Skeletal muscle cell (primary cell): ENCODE data around the gene HDAC11.
"Not testable (repeated sequence)": the region's sequence is repeated elsewhere in the genome, so short reads cannot be mapped to it uniquely, and the experiment has no call there.

Source experiments
- DNase-seq: peaks from one replicate; pipeline ENCODE4 v3.0.0-alpha.2; 2010; ENCODE audit warnings: low read depth
- H3K4me3 ChIP-seq: 2 replicates; pipeline ENCODE4 v1.5.1; 2011; ENCODE audit warnings: low read depth, mild to moderate bottlenecking, control low read depth, low read length, moderate library complexity

The HDAC11 gene

GRCh38 chr3:13479582-13480339, at the start of gene HDAC11:
HDAC11 (plus strand) TSS chr3:13480306; CDS start chr3:13480348, 42 bp downstream.
- peak within 1 kb of the TSS; percentile 65 for H3K4me3 ChIP-seq
- peak; percentile 89 for DNase-seq

- not testable (repeated sequence) for DNase-seq
These were observed 49.7 kb upstream of the HDAC11 start for GRCh38 chr3:13430411-13430875.

GRCh38 chr3:13432093-13432492, 48.0 kb upstream of the HDAC11 start:
- DNase-seq = no peak
- no peak overlapping the region for H3K4me3 ChIP-seq

More at GRCh38 chr3:13430411-13430875, 49.7 kb upstream of the HDAC11 start:
- not testable (repeated sequence) for H3K4me3 ChIP-seq

GRCh38 chr3:13433912-13434311, 46.2 kb upstream of the HDAC11 start:
- no peak overlapping the region for H3K4me3 ChIP-seq
- DNase-seq = no peak

GRCh38 chr3:13436213-13436612, 43.9 kb upstream of the HDAC11 start:
- H3K4me3 ChIP-seq, DNase-seq: not testable (repeated sequence)

- no peak for DNase-seq
- H3K4me3 ChIP-seq = no peak overlapping the region
These were observed 39.8 kb upstream of the HDAC11 start for GRCh38 chr3:13440204-13440817.

- DNase-seq, H3K4me3 ChIP-seq: not testable (repeated sequence)
These were observed 37.2 kb upstream of the HDAC11 start for GRCh38 chr3:13442882-13443281.

GRCh38 chr3:13451301-13451673, 28.8 kb upstream of the HDAC11 start:
- DNase-seq = no peak
- peak overlapping the region; percentile 58 for H3K4me3 ChIP-seq

- peak; percentile 11 for DNase-seq
- H3K4me3 ChIP-seq = peak overlapping the region; percentile 23
These were observed 27.4 kb upstream of the HDAC11 start for GRCh38 chr3:13452490-13453335.

GRCh38 chr3:13455644-13456043, 24.5 kb upstream of the HDAC11 start:
- DNase-seq = no peak
- H3K4me3 ChIP-seq = no peak overlapping the region

GRCh38 chr3:13457593-13457992, 22.5 kb upstream of the HDAC11 start:
- no peak overlapping the region for H3K4me3 ChIP-seq
- DNase-seq = no peak

GRCh38 chr3:13459605-13460340, 20.3 kb upstream of the HDAC11 start:
- no peak for DNase-seq
- H3K4me3 ChIP-seq = no peak overlapping the region

- DNase-seq = no peak
- no peak overlapping the region for H3K4me3 ChIP-seq
These were observed 19.8 kb upstream of the HDAC11 start for GRCh38 chr3:13460341-13460736.

- no peak overlapping the region for H3K4me3 ChIP-seq
- no peak for DNase-seq
These were observed 18.7 kb upstream of the HDAC11 start for GRCh38 chr3:13461169-13462124.

- no peak overlapping the region for H3K4me3 ChIP-seq
- DNase-seq = no peak
These were observed 17.9 kb upstream of the HDAC11 start for GRCh38 chr3:13462125-13462629.

- no peak overlapping the region for H3K4me3 ChIP-seq
- DNase-seq = no peak
These were observed 17.3 kb upstream of the HDAC11 start for GRCh38 chr3:13462822-13463221.

- no peak for DNase-seq
- no peak overlapping the region for H3K4me3 ChIP-seq
These were observed 16.3 kb upstream of the HDAC11 start for GRCh38 chr3:13463618-13464400.
